ENCODE measurements around the gene ARHGAP45.
"Not testable (repeated sequence)": the region's sequence is repeated elsewhere in the genome, so short reads cannot be mapped to it uniquely, and the experiment has no call there.

The ARHGAP45 gene

DNA sequence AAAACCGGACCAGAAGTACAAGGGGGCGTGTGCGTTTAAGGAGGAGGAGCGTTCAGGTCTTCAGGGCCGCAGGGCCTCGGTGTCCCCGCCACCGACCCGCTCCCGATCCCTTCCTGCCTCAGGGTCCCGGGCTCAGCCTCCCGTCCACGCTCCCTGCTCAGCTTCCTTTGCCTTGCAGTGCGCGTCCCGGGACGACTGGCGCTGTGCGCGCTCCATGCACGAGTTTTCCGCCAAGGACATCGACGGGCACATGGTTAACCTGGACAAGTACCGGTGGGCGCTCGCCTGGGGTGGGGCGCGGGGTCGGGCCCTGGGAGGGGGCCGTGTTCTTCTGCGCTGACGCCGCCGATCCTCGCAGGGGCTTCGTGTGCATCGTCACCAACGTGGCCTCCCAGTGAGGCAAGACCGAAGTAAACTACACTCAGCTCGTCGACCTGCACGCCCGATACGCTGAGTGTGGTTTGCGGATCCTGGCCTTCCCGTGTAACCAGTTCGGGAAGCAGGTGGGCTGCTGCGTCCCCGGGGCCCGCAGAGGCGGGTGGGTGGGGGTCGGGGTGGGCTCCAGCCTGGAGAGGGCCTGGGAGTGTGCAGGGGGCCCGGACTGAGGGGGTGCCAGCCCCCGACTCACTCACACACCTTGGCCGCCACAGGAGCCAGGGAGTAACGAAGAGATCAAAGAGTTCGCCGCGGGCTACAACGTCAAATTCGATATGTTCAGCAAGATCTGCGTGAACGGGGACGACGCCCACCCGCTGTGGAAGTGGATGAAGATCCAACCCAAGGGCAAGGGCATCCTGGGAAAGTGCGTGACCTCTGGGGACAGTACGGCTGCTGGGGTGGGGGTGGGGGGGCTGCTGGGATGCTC, 38.3 kb downstream of the ARHGAP45 start:
- DNase-seq (ENCODE audit: low read depth in 2 of 2), result no peak

DNA sequence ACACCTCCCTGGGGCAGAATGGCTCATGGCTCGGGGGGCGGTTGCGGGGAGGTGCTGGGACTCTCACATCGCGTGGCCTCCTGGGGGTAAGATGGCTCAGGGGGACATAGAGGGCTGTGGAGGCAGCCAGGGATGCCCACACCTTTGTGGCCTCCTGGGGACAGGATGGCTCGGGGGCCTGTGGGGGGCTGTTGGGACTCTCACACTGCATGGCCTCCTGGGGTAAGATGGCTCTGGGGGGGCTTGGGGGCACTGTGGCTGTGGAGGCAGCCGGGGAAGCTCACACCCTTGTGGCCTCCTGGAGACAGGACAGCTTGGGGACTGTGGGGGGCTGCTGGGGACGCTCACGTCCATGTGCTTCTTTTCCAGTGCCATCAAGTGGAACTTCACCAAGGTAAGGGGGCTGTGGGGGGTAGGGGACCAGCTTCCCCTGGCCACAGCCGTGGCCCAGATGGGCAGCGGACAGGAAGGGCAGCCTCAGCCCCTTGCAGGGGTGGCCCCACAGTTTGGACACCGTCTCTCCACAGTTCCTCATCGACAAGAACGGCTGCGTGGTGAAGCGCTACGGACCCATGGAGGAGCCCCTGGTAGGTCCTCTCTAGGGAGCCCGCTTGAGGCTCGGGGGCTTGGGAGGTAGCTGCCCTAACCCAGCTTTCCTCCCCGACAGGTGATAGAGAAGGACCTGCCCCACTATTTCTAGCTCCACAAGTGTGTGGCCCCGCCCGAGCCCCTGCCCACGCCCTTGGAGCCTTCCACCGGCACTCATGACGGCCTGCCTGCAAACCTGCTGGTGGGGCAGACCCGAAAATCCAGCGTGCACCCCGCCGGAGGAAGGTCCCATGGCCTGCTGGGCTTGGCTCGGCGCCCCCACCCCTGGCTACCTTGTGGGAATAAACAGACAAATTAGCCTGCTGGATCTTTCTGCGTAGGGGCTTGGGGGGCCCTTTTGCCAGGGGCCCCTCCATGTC, 39.2 kb downstream of the ARHGAP45 start:
- no peak for DNase-seq (ENCODE audit: low read depth in 2 of 2)

DNA sequence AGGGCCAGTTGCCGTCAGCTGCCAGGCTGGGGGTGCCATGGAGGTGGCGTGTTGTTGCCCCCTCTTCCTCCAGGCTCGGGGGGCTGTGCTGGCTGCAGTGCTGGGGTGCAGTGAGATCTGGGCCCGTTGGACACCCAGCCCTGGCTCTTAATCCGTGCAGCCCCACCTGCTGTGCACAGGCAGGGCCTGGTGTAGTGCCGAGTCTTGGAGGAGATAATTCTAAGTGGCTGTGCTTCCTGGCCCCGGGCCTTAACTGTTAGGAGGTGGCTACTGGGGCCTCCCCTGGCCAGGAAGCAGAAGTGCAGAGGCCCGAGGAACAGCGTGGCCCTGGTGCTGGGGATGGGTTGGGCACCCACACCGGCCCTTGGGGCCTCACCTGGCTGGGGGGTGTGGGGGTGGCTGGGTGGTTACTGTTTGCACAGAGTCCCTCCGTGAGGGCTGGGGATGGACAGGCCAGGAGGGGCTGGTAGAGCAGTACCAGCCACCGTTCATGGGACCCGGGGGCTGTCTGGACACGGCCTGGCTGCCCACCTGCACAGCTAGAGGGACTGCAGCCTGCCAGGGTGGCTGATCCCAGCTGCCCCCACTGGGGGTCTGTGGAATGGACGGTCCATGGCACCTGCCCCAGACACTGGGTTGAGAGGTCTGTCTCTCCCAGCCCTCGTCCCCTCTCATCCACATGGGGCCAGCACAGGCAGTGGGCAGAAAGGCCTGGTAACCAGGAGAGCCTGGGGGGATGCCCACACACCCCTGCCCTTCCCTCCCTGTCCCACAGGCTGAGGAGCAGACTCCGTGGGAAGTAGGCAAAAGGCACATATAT, 40.1 kb downstream of the ARHGAP45 start:
- no peak for DNase-seq (ENCODE audit: low read depth in 2 of 2)

DNA sequence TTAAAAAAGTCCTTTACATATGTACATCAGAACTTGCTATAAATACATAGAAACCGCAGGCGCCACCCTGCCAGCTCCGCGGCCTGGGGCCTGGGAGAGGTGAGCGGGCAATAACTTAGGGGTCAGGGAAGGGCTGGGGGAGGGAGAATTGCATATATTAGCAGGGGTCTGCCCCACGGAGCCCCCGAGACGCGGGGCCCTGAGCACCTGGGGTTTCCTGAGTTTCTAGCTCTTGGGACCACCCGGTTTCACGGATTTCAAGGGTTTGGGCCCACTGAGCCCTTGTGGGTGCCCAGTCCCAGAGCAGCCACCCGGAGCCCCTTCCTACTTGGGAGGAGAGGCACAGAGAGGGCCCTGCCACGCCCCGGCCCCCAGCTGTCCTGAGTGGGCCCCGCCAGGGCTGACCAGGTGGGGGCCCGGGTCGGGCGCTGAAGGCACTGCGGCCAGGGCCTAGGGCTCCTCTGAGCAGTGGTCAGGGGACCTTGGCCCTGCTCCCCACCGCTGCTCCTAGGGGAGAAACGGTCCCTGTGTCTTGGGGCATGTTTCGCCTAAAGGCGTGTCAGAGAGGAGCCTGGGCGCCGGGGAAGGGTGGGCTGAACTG, 40.8 kb downstream of the ARHGAP45 start:
- DNase-seq (ENCODE audit: low read depth in 2 of 2), result no peak

DNA sequence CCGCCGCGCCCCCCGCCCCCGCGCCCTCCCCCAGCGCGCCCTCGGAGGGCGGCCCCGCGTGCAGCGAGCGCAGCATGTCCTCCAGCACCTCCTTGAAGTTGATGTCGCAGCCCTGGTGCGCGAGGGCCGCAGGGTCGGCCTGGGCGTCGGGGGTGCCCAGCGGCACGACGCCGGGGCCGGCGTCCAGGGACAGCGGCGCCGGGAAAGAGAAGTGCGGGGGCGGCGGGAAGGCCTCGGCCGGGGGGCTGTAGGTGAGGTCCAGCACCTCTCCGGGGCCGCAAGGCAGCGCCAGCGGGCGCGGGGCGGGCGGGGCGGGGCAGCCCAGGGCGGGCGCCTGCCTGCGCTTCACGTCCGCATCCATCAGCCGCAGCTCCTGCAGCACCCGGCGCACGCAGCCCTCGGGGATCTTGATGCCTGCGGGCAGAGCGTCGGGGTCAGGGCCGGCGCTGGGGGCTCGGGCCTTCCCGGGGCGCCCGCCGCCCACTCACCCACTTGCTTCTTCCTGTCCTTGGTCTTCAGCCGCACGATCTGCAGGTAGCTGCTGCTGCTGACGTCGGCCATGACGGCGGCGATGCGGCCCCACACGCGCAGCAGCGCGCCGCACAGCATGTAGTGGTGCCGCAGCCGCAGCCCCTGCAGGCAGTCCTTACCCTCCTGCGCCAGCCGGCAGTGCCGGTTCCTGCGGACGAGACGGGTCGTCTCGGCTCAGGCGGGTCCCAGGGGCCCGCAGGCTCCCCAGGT, 41.5 kb downstream of the ARHGAP45 start:
- no peak for DNase-seq (ENCODE audit: low read depth in 2 of 2)

DNA sequence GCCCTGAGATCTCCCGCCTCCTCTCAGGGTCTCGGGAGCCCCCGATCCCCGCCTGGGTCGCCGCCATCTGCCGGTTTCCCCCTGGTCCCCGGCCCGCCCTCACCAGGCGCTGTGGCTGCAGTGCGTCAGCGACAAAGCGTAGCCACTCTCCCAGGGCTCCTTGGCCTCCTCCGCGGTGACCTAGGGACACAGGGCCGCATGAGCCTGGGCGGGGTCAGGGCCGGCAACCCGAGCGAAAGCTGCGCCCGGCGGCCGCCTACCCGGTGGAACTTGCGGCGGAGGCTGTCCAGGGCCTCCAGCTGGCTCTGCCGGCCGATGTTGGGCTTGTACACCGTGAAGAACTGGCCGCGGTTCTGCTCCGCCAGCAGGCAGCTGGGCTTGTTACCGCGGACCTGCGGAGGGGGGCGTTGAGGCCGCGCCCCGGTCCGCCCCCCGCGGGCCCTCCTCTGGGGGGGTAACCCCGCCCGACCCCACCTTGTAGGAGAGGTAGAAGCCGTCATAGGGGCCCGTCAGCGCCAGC, 42.1 kb downstream of the ARHGAP45 start:
- no peak for DNase-seq (ENCODE audit: low read depth in 2 of 2)

DNA sequence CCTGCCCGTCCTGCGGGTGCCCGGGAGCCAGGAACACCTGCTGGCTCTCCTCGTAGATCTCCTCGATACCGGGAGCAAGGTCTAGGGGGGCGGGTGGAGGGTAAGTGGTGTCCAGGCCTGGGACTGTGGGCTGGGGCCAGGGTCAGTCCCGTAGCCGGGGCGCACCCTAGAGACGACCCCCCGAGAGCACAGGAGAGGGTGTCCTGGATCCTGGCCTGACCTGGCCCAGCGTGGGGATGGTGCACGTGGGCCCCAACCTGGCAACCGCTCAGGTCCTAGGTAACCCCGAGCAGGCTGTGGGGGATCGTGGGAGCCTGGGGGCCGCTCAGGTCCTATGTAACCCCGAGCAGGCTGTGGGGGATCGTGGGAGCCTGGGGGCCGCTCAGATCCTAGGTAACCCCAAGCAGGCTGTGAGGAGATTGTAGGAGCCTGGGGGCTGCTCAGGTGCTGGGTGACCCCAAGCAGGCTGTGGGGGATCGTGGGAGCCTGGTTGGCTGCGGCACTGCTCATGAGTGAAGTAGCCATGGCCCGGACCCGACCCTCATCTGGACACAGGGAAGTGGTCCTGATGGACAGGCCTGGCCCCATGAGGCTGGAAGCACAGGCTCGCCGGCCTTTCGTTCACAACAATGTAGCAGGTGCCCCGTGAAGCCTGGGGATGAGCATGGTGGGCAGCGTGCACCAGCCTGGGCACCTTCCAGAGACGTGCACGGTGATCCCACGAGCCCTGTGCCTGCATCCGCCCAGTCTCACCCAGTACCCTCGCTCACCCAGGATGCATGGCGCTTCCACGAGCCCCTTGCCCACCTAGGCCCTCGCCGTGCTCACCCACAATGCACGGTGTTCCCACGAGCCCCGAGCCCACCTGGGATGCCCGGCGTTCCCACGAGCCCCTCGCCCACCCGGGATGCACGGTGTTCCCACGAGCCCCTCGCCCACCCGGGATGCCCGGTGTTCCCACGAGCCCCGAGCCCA, 43.0 kb downstream of the ARHGAP45 start:
- no peak for DNase-seq (ENCODE audit: low read depth in 2 of 2)

DNA sequence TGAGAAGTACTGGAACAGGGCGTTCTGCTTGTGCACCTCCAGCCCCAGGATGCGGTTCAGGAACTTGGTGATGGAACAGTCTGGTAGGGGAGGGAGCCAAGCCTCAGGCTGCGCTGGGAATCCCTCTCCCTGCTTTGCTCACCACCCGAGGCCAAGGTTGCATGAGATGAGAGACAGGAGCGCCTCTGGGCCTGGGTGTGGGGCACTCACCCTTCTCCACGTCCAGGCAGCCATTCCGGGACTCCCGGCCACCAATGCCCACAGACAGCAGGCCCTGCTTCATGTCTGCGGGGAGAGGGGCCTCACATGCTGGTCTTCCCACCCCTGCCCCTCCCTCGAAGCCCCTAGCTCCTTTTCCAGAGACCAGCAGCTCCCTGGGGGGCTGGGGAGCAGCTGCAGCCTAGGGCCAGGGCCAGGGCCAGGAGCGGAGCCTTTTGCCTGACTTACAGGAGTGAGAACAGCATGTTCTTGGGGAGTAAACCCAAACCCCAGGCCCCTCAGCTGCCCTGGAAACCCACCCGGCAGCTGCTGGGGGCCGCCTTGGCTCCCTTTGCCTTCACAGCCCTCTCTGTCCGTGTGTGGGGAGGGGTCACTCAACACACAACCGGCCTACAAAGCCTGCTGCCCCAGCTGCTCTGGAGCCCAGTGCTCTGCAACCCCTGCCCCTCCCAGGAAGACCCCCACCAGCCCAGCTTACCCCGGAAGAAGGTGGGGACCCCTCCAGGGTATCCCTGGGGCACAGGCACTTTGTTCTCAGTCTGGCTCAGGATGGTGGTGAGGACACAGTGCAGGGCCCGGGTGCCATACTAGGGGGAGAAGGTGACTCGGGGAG, 44.1 kb downstream of the ARHGAP45 start:
- DNase-seq (ENCODE audit: low read depth in 2 of 2), result no peak

DNA sequence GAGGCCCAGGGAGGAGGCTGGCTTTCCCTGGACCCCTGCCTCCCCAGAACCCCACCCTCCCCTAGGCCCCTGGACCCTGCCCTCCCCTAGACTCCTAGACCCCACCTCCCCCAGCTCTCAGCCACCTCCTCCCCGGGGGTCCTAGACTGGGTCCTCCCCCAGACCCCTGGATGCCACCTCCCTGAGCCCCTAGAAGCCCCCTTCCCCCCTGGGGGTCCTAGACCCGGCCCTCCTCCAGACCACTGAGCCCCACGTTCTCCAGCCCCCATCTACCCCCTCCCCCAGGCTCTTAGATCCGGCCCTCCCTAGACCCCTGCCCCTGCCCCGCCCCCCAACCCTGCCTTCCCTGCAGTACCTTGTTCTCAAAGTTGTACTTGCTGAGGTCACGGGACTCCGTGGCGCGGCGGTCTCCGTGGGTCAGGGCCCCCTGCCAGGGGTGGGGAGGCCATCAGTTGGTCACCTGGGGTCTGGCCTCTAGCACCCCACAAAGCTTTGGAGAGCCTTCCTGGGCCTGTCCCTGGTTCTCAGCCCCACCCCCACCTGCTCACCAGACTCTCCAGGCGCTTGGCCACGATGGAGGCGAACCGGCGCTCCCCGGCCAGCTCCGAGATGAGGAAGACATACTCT, 44.8 kb downstream of the ARHGAP45 start:
- DNase-seq (ENCODE audit: low read depth in 2 of 2), result no peak

DNA sequence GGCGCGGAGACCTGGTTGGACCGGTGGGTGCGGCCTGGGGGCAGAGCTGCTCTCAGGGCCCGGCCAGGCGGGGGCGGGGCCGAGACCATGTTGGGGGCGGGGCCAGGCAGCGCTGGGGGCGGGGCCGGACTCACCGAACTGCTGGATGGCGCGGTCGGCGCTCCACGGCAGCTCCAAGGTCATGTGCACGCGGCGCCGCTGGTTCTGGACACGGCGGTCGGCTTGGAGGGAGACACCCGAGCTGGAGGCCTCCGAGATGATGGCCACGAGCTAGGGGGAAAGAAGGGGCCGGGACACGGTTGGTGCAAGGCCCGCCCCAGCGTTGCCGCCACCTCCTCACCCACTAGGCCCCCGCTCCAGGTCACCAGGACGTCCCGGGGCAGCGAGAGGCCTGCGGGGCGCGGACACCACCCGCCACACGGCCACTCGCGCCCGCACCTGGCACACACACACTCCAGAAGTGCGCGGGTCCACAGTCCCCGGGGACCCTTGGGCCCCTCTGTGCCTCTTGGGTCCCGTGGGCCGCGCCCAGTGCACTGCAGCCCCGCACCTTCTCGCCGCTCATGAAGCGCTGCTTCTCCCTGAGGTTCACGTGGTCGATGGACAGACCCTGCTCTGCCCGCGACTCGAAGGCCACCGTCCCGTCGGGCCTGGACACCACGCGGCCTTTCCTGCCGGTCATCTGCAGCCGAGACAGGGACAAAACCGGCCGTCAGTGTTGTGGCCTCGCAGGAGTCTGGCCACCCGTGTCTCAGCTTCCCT, 45.5 kb downstream of the ARHGAP45 start:
- DNase-seq (ENCODE audit: low read depth in 2 of 2), result no peak

DNA sequence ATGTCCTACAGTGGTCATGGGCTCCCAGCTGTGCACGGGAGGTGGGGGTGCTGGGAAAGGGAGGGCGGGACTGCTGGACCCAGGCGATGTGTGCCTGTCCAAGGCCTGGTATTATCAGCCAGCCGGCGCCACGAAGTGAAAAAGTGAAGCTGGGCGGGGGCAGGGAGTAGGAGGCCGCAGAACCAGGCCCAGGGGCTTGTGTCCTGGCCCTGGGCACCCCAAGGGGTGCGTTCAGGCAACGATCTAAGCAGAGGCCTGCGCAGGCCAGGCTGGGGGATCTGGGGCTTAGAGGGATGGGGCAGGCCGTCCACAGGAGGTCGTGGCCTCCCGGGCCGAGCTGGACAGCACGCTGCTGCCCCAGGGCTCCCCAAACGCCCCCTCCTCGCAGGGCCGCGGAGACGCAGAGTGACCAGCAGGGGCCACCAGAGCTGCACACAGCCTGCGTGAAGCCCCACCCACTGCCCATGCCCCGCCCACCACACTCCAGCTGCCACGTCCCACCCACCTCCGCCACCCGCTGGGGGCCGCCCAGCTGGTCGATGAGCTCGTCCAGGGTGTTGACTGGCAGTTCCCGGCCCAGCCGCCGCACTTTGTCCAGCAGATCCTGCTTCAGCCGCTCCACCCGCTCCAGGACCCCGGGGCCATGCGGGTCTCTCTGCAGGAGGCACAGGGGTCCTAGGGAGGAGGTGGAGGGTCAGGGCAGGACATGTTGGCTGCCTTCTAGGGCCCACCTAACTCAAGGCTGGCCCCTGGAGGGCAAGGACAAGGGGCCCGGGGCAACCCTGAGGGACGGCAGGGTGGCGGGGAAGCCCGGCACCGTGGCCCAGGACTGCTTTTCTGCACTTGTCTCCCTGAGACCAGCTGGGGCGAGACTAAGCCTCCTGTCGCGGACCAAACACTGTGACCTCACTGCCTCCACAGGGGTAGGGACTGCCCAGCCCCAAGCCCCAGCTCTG, 46.3 kb downstream of the ARHGAP45 start:
- DNase-seq (ENCODE audit: low read depth in 2 of 2), result peak; percentile 67 to 68

DNA sequence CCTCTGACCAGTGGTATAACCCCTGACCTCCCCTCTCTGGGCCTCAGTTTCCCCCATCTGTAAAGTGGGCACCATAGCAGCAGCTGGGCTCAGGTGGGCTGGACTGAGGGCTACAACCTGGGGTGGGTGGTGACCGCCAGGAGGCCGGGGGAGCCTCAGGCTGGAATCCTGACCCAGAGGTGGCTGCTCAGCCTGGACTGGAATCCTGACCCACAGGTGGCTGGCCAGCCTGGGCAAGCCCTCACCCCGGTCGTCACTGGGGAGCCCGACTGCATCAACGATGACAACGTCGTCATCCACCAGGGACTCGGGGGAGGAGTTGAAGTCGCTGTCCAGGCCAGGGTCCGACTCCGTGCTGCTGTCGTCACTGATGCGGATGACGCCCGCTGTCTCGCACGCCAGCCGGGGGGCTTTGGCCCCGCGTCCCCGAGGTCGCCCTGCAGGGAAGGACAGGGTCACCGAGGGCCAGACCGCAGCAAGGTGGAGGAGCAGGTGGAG, 47.1 kb downstream of the ARHGAP45 start:
- DNase-seq (ENCODE audit: low read depth in 2 of 2), result no peak

DNA sequence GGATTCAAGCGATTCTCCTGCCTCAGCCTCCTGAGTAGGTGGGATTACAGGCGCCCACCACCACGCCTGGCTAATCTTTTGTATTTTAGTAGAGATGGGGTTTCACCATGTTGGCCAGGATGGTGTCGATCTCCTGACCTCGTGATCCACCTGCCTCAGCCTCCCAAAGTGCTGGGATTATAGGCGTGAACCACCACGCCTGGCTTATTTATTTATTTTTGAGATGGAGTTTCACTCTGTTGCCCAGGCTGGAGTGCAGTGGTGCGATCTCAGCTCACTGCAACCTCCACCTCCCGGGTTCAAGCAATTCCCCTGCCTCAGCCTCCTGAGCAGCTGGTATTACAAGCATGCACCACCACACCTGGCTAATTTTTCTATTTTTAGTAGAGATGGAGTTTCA, 47.8 kb downstream of the ARHGAP45 start:
- DNase-seq (ENCODE audit: low read depth in 2 of 2), result not testable (repeated sequence)

DNA sequence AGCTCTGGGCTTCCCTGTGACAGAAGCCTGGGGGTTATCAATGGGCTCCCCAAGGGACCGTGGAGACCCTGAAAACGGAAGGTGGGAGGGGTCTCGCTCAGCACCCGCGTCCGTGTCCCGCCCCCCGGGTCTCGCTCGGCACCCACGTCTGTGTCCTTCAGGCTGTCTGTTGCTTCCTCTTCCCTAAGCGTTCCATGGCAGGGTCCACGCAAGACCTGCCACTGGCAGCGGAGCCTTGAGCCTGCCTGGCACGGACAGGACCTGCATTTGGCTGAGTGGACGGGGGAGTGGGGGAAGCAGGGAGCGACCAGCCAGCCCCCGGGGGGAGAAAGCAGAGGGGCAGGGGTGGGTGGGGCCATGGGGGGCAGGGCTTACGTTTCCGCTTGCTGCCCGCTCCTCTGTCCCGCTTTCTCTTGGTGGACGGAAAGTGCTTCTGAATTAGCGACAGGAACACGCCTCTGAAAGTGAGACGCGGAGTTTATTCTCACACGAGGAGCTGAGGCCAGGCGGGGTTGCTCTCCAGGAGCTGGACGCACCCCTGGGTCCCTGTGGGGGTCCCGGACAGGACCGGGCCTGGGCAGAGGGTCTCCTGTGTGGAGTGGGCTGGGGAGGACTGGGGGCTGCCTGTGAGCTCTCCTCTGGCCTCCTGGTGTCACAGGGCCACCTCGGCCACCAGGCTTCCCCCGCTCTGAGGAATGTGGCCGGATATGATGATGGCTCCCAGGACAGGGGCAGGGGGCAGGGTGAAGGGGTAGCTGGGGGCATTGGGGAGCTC, 48.9 kb downstream of the ARHGAP45 start:
- DNase-seq (ENCODE audit: low read depth in 2 of 2), result no peak

All from stimulated activated CD8-positive, alpha-beta memory T cell treated with anti-CD3 and anti-CD28 coated beads, Interleukin-15, amount 100 ng/mL, for 4 hours (primary cell).